ENCODE data around the gene COPS7B.

The COPS7B gene

GRCh38 chr2:231854616-231855125, 68.4 kb downstream of the COPS7B start:
- H3K4me3 ChIP-seq (ENCODE audit: low read length): no peak overlapping the region
- H3K9ac ChIP-seq (ENCODE audit: low read length): no peak overlapping the region
- no peaks in the 10 kb centered on the region for H3K9me3 ChIP-seq (ENCODE audit: control insufficient read depth, low read depth, low read length)
- no peaks in the 10 kb centered on the region for H3K27me3 ChIP-seq (ENCODE audit: control insufficient read depth, insufficient read depth, low read length)
- no peaks in the 10 kb centered on the region for H3K4me1 ChIP-seq (ENCODE audit: control insufficient read depth, low read depth, low read length)
- H3K27ac ChIP-seq (ENCODE audit: low read length): no peak overlapping the region
- H3K36me3 ChIP-seq (ENCODE audit: control insufficient read depth, low read depth, low read length): no peaks in the 10 kb centered on the region

GRCh38 chr2:231856959-231857358, 70.7 kb downstream of the COPS7B start:
- H3K27me3 ChIP-seq (ENCODE audit: control insufficient read depth, insufficient read depth, low read length): no peaks in the 10 kb centered on the region
- H3K9ac ChIP-seq (ENCODE audit: low read length): no peak overlapping the region
- H3K27ac ChIP-seq (ENCODE audit: low read length): no peak overlapping the region
- no peaks in the 10 kb centered on the region for H3K4me1 ChIP-seq (ENCODE audit: control insufficient read depth, low read depth, low read length)
- H3K36me3 ChIP-seq (ENCODE audit: control insufficient read depth, low read depth, low read length): no peaks in the 10 kb centered on the region
- H3K4me3 ChIP-seq (ENCODE audit: low read length): no peak overlapping the region
- no peaks in the 10 kb centered on the region for H3K9me3 ChIP-seq (ENCODE audit: control insufficient read depth, low read depth, low read length)
